NK-92 (cell line): ENCODE results near the gene STX18.
"Not testable (repeated sequence)": the region's sequence is repeated elsewhere in the genome, so short reads cannot be mapped to it uniquely, and the experiment has no call there.

ENCODE experiments used
- DNase-seq: peaks from one replicate; lab custom pipeline; 2025; ENCODE audit not compliant: unreplicated experiment; lab: John Stamatoyannopoulos, UW

STX18 gene

GRCh38 chr4:4422117-4422516, 119.7 kb downstream of the STX18 start:
- not testable (repeated sequence) for DNase-seq

- DNase-seq: no peak
Observed at GRCh38 chr4:4421356-4421755, 120.5 kb downstream of the STX18 start.

GRCh38 chr4:4420421-4420820, 121.4 kb downstream of the STX18 start:
- DNase-seq: no peak

- DNase-seq: no peak
Observed at GRCh38 chr4:4419896-4420295, 122.0 kb downstream of the STX18 start.

- DNase-seq: no peak
Observed at GRCh38 chr4:4418676-4419390, 123.0 kb downstream of the STX18 start.

- DNase-seq: no peak
Observed at GRCh38 chr4:4417886-4418285, 124.0 kb downstream of the STX18 start.

GRCh38 chr4:4416981-4417380, 124.9 kb downstream of the STX18 start:
- DNase-seq: no peak

- no peak for DNase-seq
Observed at GRCh38 chr4:4415806-4416805, 125.7 kb downstream of the STX18 start.

GRCh38 chr4:4415107-4415805, 126.6 kb downstream of the STX18 start:
- DNase-seq: no peak

GRCh38 chr4:4413806-4414205, 128.0 kb downstream of the STX18 start:
- no peak for DNase-seq

GRCh38 chr4:4413373-4413725, 128.5 kb downstream of the STX18 start:
- no peak for DNase-seq

GRCh38 chr4:4412641-4413372, 129.0 kb downstream of the STX18 start:
- DNase-seq: no peak

GRCh38 chr4:4411906-4412305, 129.9 kb downstream of the STX18 start:
- DNase-seq: no peak

GRCh38 chr4:4410271-4410670, 131.6 kb downstream of the STX18 start:
- no peak for DNase-seq

GRCh38 chr4:4409416-4410115, 132.3 kb downstream of the STX18 start:
- DNase-seq: no peak

- no peak for DNase-seq
Observed at GRCh38 chr4:4408576-4409335, 133.1 kb downstream of the STX18 start.

- no peak for DNase-seq
Observed at GRCh38 chr4:4408132-4408523, 133.7 kb downstream of the STX18 start.

GRCh38 chr4:4407299-4408131, 134.3 kb downstream of the STX18 start:
- DNase-seq: no peak
